CD14-positive monocyte (primary cell): ENCODE data around the gene RELT. TPM values are rescaled to one million over a fixed set of nuclear protein-coding genes. Genes with fewer than 3 reads are reported as not detected.

ENCODE experiments used
- DNase-seq, 3 donors: peaks; one replicate each; pipeline ENCODE4 v3.0.0-alpha.2; 2011 to 2022
- H2AFZ ChIP-seq: 2 replicates; pipeline ENCODE4 v1.6.0; 2012; ENCODE audit warnings: mild to moderate bottlenecking, low read depth, low read length, inconsistent platforms; ENCODE audit not compliant: insufficient read depth, poor library complexity, severe bottlenecking
- H3K27ac ChIP-seq, 2 donors: 1 replicate in 1 of 2; 2 replicates in 1 of 2; pipeline ENCODE4 v1.5.1; 2012 to 2013; ENCODE audit warnings: low read length in 2 of 2, control low read depth in 1 of 2, inconsistent platforms in 1 of 2, low read depth in 1 of 2, mild to moderate bottlenecking in 1 of 2
- H3K27me3 ChIP-seq, 2 donors: one replicate each; pipeline versions ENCODE4 v1.6.0 to v1.6.1; 2011 to 2013; ENCODE audit warnings: low read length in 2 of 2; ENCODE audit not compliant: control insufficient read depth in 2 of 2, insufficient read depth in 2 of 2
- H3K36me3 ChIP-seq, 2 donors: replicated peaks in 1 of 2; 1 replicate in 1 of 2; 2 replicates in 1 of 2; pipeline versions ENCODE4 v1.5.1 to v1.6.1; 2012 to 2013; ENCODE audit warnings: low read length in 2 of 2, control low read depth in 1 of 2, inconsistent platforms in 1 of 2, mild to moderate bottlenecking in 1 of 2; ENCODE audit not compliant: insufficient read depth in 2 of 2, control insufficient read depth in 1 of 2
- H3K4me1 ChIP-seq, 2 donors: 1 replicate in 1 of 2; 2 replicates in 1 of 2; pipeline versions ENCODE4 v1.5.1 to v1.6.1; 2012 to 2013; ENCODE audit warnings: low read length in 2 of 2, control low read depth in 1 of 2, inconsistent platforms in 1 of 2, mild to moderate bottlenecking in 1 of 2, moderate library complexity in 1 of 2; ENCODE audit not compliant: insufficient read depth in 2 of 2, control insufficient read depth in 1 of 2
- H3K4me2 ChIP-seq: replicated peaks from 2 replicates; pipeline ENCODE3; 2012; ENCODE audit warnings: low read length, moderate library complexity, mild to moderate bottlenecking; ENCODE audit not compliant: poor library complexity, severe bottlenecking; ENCODE audit errors: extremely low read depth
- H3K4me3 ChIP-seq, 3 experiments: fragments of 200-600 bp in 1 of 3; sonication (generic) in 1 of 3; replicated peaks in 1 of 3; 1 replicate in 2 of 3; 2 replicates in 1 of 3; pipeline ENCODE4 v1.5.1; 2011 to 2013; ENCODE audit warnings: low read length in 3 of 3, mild to moderate bottlenecking in 3 of 3, control low read depth in 2 of 3, low read depth in 2 of 3, inconsistent platforms in 1 of 3, moderate library complexity in 1 of 3
- H3K79me2 ChIP-seq: 2 replicates; pipeline ENCODE4 v1.6.0; 2012; ENCODE audit warnings: mild to moderate bottlenecking, control low read depth, inconsistent platforms, low read length, moderate library complexity; ENCODE audit not compliant: insufficient read depth
- H3K9ac ChIP-seq: 2 replicates; pipeline ENCODE4 v1.6.0; 2017; ENCODE audit warnings: low read length, mild to moderate bottlenecking; ENCODE audit not compliant: insufficient read depth, poor library complexity, severe bottlenecking
- H3K9me3 ChIP-seq, 2 donors: replicated peaks in 1 of 2; 1 replicate in 1 of 2; 2 replicates in 1 of 2; pipeline versions ENCODE4 v1.5.1 to v1.6.1; 2012 to 2013; ENCODE audit warnings: low read length in 2 of 2, control low read depth in 1 of 2; ENCODE audit not compliant: control insufficient read depth in 1 of 2, insufficient read depth in 1 of 2
- H4K20me1 ChIP-seq: 2 replicates; pipeline ENCODE4 v1.6.0; 2012; ENCODE audit warnings: mild to moderate bottlenecking, low read length, control low read depth, moderate library complexity; ENCODE audit not compliant: insufficient read depth
- H3K27ac Mint-ChIP-seq, 7 donors: one replicate each; pipeline ENCODE4 v1.8.0; 2020; ENCODE audit warnings: mild to moderate bottlenecking in 7 of 7, mixed read lengths in 7 of 7, moderate library complexity in 6 of 7, inconsistent platforms in 2 of 7
- H3K27me3 Mint-ChIP-seq, 3 donors: one replicate each; pipeline ENCODE4 v1.8.0; 2021 to 2022; ENCODE audit warnings: low read depth in 3 of 3, mild to moderate bottlenecking in 3 of 3, mixed read lengths in 3 of 3, moderate library complexity in 3 of 3, inconsistent platforms in 1 of 3
- H3K36me3 Mint-ChIP-seq, 2 donors: one replicate each; pipeline ENCODE4 v1.8.0; 2020; ENCODE audit warnings: mixed read lengths in 2 of 2, inconsistent platforms in 1 of 2, mild to moderate bottlenecking in 1 of 2
- H3K4me1 Mint-ChIP-seq: one replicate; pipeline ENCODE4 v1.8.0; 2020; ENCODE audit warnings: mild to moderate bottlenecking, mixed read lengths
- H3K4me3 Mint-ChIP-seq, 2 donors: one replicate each; pipeline ENCODE4 v1.8.0; 2020; ENCODE audit warnings: mild to moderate bottlenecking in 2 of 2, mixed read lengths in 2 of 2, moderate library complexity in 1 of 2
- H3K9me3 Mint-ChIP-seq, 7 donors: one replicate each; pipeline ENCODE4 v1.8.0; 2020 to 2022; ENCODE audit warnings: mixed read lengths in 7 of 7, mild to moderate bottlenecking in 6 of 7, moderate library complexity in 6 of 7, inconsistent platforms in 2 of 7
- CTCF ChIP-seq: fragments of 200-600 bp; IDR thresholded peaks from one replicate; pipeline ENCODE4 v1.8.0; 2022; ENCODE audit warnings: antibody characterized with exemption, mild to moderate bottlenecking
- WGBS: methylation state at CpG from one replicate; pipeline ENCODE4 v1.1.5; 2013; ENCODE audit warnings: missing lambda C conversion rate; ENCODE audit not compliant: insufficient coverage; 5-methylcytosine and 5-hydroxymethylcytosine counted together
- intact Hi-C, 2 donors: fragments of 100-400 bp; cut with micrococcal nuclease; formaldehyde crosslinking; loops; one replicate each; pipeline versions ENCODE4 v1.15.0 to v1.15.1; 2023
- polyA plus RNA-seq, 3 donors: library from polyadenylated mRNA; depleted of rRNA in 1 of 3; unstranded in 2 of 3; stranded (reverse) in 1 of 3; fragments of 300-500 nt in 2 of 3; fragments of >200 nt in 1 of 3; fragmentation: Illumina TruSeq in 2 of 3; gene quantifications; 1 replicate in 2 of 3; 2 replicates in 1 of 3; pipeline ENCODE4 v1.2.3, GENCODE V29; 2012 to 2021

Gene RELT
- polyA plus RNA-seq, 3 donors = 16.4 to 265 (median 27.3) TPM

DNA sequence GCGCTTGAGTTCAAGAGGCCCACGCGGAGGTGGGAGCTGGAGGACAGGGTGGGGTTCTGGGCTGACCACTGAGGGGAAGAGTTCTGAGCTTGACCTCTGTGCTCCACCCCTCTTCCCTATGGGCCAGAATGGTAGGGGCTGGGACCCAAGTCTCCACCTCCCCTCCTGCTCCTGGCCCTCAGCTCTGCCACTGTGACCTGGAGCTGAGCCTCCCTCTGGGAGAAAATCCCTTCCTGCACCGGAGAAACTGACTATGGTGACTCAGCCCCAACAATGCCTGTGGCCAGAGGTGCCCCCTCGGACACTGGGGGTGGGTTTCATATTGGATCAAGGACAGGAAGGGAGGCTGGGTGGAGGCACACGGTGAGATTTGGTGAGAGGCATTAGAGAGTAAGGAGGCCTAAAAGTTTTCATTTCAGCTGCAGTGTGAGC, 23.0 kb downstream of the RELT start:
- H3K27me3 Mint-ChIP-seq = no peaks in the 10 kb centered on the region
- H3K27me3 ChIP-seq = no peaks in the 10 kb centered on the region

DNA sequence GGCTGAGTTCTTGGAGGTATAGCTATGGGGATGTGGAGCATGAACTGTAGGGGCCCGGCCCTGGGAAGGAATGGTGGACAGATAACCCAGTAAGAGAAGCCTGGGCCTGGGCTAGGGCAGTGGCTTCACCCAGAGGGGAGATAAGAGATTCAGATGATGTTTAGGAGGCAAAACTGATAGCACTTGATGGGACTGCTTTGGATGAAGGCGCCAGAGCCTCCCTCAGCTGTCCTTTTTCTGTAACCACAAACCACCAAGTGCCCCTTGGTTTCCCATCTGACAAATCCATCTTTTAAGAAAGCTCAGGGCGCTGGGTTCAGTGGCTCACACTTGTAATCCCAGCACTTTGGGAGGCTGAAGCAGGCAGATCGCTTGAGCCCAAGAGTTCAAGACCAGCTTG, 23.4 kb downstream of the RELT start:
- peaks cover 59 to 76% of the 10 kb centered on the region in 2 donors for H3K36me3 Mint-ChIP-seq
- no peak overlapping the region for H2AFZ ChIP-seq
- H3K27me3 ChIP-seq = no peaks in the 10 kb centered on the region
- intact Hi-C loops = loop anchor here in 1 of 2 donors (2.0 to 10.0 kb wide), 2 partner anchors 95 to 261 kb away; partner anchors contain the start of gene ARHGEF17
- 38% methylated on average over 2 of the region's 4 CpGs for WGBS
- H3K27me3 Mint-ChIP-seq = no peaks in the 10 kb centered on the region
- H3K9me3 ChIP-seq = no peaks in the 10 kb centered on the region
- DNase-seq = no peak
- no peak overlapping the region for H3K4me2 ChIP-seq
- H3K4me3 ChIP-seq = no peak overlapping the region
- no peak overlapping the region for H3K4me3 Mint-ChIP-seq
- H3K4me1 Mint-ChIP-seq = peaks cover 22% of the 10 kb centered on the region
- peaks cover 60 to 75% of the 10 kb centered on the region in 2 donors for H3K36me3 ChIP-seq
- no peak overlapping the region for H3K9ac ChIP-seq
- H3K9me3 Mint-ChIP-seq = no peaks in the 10 kb centered on the region
- H3K27ac Mint-ChIP-seq = peak overlapping the region in 6 of 7 donors; percentile 56 to 87 (median 65)
- H3K4me1 ChIP-seq = peaks cover 11 to 23% of the 10 kb centered on the region in 2 donors
- TF ChIP-seq CTCF = no peak
- peak overlapping the region; percentile 6 to 39 for H3K27ac ChIP-seq
- H4K20me1 ChIP-seq = peaks cover 97% of the 10 kb centered on the region
- peaks cover 21% of the 10 kb centered on the region for H3K79me2 ChIP-seq

More for the DNA sequence above, 23.0 kb downstream of the RELT start:
- peaks cover 63 to 76% of the 10 kb centered on the region in 2 donors for H3K36me3 ChIP-seq
- H3K27ac ChIP-seq = peak overlapping the region; percentile 6 to 39
- no peak for TF ChIP-seq CTCF
- H3K4me1 Mint-ChIP-seq = peaks cover 22% of the 10 kb centered on the region
- intact Hi-C loops = loop anchor here in 1 of 2 donors (10.0 kb wide), 1 partner anchor 94 kb away; the partner anchor contains the start of gene ARHGEF17
- peaks cover 11 to 23% of the 10 kb centered on the region in 2 donors for H3K4me1 ChIP-seq
- H3K79me2 ChIP-seq = peaks cover 26% of the 10 kb centered on the region
- no peak overlapping the region for H2AFZ ChIP-seq
- H3K9ac ChIP-seq = no peak overlapping the region
- peak overlapping the region; percentile 56 to 87 (median 65) for H3K27ac Mint-ChIP-seq
- no peak overlapping the region for H3K4me3 Mint-ChIP-seq
- no peak for DNase-seq
- H4K20me1 ChIP-seq = peaks cover 97% of the 10 kb centered on the region
- H3K4me3 ChIP-seq = no peak overlapping the region
- no peaks in the 10 kb centered on the region for H3K9me3 Mint-ChIP-seq
- no peaks in the 10 kb centered on the region for H3K9me3 ChIP-seq
- peaks cover 64 to 80% of the 10 kb centered on the region in 2 donors for H3K36me3 Mint-ChIP-seq
- no peak overlapping the region for H3K4me2 ChIP-seq
- WGBS = 62% methylated on average over 2 of the region's 6 CpGs
